HG03159 (cell line): ENCODE measurements around the gene ANXA3.

Experiments used
- ATAC-seq: cut with Tn5 transposase; IDR thresholded peaks from one replicate; pipeline ENCODE4 v1.9.1; 2021; ENCODE audit warnings: mild to moderate bottlenecking, moderate library complexity; ENCODE audit not compliant: unreplicated experiment

ANXA3 gene

GRCh38 chr4:78609580-78609979 is 58.0 kb downstream of the ANXA3 start:
- no peak for ATAC-seq

DNA sequence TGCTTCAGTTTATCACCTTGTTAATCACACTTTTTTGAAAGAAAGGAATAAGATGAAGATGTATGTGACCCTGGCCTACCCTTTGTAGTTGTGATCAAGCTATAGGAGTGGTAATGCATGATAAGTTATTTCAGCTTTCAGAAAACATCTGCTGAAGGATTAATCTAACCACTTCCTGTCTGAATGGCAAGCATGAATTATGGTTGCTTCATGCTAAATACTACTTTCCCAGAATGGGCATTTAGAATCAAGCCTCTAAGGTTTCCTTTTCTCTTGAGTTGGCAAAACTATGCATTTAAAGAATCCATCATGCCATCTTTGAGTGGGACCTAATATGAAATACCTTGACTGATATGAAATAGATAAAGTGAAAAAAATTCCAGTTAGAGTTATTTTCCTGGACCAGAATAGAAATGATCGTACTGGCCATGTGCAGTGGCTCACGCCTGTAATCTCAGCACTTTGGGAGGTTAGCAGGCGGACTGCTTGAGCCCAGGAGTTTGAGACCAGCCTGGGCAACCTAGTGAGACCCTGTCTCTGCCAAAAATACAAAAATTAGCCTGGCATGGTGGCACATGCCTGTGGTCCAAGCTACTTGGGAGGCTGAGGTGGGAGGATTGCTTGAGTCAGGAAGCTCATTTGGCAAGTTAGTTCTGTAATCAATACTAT is 59.1 kb downstream of the ANXA3 start:
- ATAC-seq: no peak

GRCh38 chr4:78611215-78611558 is 59.6 kb downstream of the ANXA3 start:
- no peak for ATAC-seq

DNA sequence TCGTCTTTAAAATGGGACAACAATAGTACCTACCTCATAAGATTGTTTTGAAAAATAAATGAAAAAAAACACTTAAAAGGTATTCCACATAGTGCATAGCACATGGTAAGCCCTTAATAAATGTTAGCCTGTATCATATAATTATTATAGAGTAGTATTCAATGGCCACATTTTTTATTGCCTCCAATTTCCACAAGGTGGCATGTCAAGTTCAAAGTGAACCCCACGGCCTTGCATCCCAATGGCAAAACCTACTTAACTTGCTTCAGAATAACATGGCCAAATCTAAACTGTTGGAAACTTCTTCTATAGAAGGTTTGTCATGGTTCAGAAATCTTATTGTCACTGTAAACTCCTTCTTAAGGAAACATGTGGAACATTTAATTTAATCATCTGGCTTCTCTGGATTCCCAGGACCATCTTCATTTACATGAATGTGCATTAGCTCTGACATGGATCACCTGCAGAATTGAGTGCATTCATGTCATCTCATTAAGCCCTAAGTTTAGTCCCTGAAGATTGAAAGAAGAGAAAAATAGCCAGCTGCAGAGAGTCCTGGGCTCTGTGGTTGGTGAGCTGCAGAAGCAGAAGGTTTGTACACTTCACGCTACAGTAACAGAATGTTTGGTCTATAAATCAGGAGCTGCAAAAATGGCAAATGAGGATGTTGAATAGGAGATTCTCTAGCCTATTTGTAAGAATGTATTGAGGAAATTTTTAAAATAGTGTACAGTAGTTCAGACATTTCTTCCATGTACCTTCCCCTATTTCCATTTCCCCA is 61.0 kb downstream of the ANXA3 start:
- ATAC-seq: no peak

DNA sequence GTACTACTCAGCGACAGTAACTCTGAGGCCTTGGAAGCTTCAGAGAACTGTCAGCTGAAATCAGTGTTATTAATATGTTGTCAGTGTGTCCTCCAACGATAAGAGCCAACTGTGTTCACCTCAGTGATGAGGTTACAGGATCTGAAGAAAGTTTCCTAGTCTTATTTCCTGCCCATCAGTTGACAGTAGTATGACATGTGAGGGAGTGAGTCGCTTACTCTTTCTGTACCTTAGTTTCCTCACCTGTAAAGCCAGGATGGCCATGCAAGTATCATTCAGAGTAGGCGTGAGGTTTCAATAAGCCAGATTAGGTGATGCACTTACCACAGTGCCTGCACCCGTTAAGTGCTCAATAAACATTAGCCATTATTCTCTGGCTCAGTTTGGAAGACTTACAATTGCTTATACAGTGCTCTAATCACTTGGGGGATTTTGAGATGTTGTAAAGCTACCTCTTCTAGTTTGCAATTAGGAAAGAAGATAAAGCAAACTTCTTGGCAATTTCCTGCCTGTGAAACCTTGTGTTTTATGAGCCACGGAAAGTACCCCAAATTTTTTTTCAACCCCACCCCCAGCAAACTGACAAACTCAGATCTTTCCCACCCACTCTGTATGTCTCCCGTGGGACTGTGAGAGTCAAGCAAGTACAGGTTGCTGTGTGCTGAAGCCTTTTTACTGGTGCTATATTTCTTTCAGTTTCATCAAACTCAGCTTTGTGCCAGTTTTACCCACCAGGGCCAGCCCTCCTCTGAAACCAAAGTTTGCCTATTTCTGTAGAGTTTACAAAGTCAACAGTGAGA is 62.2 kb downstream of the ANXA3 start:
- peak; percentile 75 for ATAC-seq

GRCh38 chr4:78616046-78616498 is 64.5 kb downstream of the ANXA3 start:
- ATAC-seq: no peak

GRCh38 chr4:78618436-78618835 is 66.9 kb downstream of the ANXA3 start:
- no peak for ATAC-seq

- no peak for ATAC-seq
Observed at GRCh38 chr4:78621395-78621794, 69.8 kb downstream of the ANXA3 start.

DNA sequence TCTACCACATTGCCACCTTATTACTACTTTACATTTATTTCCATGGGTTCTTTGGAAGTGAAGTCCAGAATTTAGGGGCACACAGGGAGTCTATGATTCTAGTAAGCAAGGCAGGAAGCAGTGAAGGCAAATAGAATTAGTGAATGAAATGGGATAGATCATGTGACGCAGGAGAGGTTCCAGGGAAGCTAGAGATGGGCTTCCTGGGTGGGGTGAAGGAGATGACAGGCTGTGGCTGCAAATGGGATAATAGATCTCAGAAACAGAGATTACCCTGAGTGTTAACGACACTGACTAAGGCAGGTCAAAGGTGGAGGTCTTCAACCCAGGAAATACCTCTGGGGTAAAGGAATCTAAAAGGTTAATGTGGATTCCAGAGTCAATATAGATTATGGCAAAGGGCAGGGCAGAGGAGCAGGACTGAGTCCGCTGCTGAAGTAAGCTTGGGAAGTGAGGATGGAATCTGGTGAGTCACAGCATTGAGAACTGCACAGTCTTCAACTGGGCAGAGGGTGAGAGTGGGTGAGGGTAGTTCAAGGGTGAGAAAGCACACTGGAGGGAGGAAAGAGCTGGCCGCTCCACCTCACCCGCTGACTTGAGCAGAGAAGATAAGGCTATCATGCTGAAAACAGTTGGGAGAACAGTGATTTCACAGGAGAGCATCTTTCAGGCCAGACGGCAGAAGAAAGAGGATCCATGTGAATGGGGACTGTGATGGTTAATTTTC is 70.8 kb downstream of the ANXA3 start:
- ATAC-seq: no peak

DNA sequence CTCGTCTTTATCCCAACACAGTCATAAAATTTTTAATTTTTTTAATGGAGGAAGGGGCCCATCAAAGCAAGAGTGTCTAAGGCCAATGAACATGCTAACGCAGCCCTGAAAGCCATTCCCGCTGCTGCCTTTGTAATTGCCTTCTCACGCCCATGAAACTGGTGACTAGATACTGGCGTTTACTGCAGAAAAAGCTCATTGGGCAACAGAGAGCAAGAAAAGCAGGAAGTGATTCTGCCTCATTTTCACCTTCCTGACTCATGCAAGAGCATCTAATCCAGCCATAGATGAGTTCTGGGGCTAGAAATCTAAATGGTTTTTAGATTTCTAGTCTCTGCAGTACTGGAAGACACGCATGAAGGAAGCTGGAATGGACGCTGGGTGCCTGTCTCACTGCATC is 72.5 kb downstream of the ANXA3 start:
- ATAC-seq: no peak

GRCh38 chr4:78625073-78625472 is 73.5 kb downstream of the ANXA3 start:
- peak; percentile 47 for ATAC-seq

GRCh38 chr4:78627046-78627965 is 75.7 kb downstream of the ANXA3 start:
- ATAC-seq: no peak

DNA sequence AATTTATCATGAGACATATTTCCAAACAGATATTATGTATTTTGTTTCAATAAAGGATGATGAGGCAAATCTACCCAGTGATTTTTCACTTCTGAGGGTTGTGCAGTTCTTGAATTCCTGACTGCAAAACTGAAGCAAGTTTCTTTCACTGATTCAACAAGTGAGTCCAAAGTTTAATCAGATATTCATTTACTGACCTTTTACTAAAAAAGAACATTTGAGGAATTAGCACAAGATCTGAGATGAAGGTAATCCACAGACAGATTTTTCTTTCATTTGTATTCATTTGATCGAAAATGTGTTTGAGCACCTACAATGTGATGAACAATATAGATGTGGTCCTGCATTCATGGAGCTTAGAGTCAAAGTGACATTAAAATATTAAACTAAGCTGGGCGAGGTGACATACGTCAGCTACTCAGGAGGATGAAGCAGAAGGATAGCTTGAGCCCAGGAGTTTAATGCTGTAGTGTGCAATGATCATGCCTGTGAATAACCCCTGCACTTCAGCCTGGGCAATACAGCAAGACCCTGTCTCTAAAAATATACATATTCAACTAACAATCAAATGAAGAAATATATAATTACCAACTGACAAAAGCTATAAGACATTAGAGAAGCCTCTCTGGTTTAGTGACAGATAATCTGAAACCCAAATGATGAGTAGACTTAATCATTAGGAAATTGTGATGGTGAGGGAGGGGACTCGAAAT is 76.6 kb downstream of the ANXA3 start:
- no peak for ATAC-seq

GRCh38 chr4:78629991-78630541 is 78.5 kb downstream of the ANXA3 start:
- ATAC-seq: no peak

DNA sequence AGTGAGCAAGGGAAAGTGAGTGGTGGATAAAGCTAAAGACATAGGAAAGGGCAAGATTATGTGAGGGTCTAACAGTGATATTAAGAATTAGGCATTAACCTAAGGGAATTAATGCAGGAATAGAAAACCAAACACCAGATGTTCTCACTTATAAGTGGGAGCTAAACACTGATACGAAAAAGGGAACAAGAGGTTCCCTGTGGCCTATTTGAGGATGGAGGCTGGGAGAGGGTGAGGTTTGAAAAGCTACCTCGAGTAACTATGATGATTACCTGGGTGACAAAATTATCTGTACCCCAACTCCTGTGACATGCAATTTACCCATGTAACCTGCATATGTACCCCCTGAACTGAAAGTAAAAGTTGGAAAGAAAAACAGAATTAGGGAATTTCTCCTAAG is 79.0 kb downstream of the ANXA3 start:
- no peak for ATAC-seq

GRCh38 chr4:78634011-78634664 is 82.6 kb downstream of the ANXA3 start:
- ATAC-seq: no peak

GRCh38 chr4:78638337-78639172 is 87.0 kb downstream of the ANXA3 start:
- peak; percentile 88 for ATAC-seq

DNA sequence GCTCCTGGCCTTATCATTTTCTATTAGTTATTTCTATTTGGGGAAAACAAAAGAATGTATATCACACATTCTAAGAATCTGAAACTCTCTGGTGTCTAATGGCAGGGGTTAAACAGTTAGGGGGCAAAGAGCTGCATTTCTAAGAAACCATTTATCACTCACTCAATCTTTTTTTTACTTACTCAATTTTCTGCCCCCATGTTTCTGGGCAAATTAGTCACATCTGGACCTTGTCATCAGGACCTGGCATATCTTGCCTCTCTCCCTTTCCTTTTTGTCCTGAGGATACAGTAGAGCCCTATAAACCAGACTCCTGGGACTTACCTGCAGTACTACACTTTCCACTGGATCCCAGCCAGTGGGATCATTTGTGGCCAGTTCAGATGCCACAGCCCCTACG is 89.1 kb downstream of the ANXA3 start:
- no peak for ATAC-seq
